Heart right ventricle (tissue), 16 donors: ENCODE data around the gene HIRA. TPM values are rescaled to one million over a fixed set of nuclear protein-coding genes. Genes with fewer than 3 reads are reported as not detected.
"Not testable (repeated sequence)": the region's sequence is repeated elsewhere in the genome, so short reads cannot be mapped to it uniquely, and the experiment has no call there.

ENCODE experiments used
- ATAC-seq, 8 donors: fragments of 200-7000 bp; cut with Tn5 transposase; one replicate each; pipeline ENCODE4 v1.9.1; 2020; ENCODE audit warnings: mild to moderate bottlenecking in 8 of 8, moderate library complexity in 8 of 8, moderate number of reproducible peaks in 1 of 8
- DNase-seq, 2 donors: peaks; one replicate each; pipeline ENCODE4 v3.0.0-alpha.2; 2020
- H3K27ac ChIP-seq, 10 donors: fragments of 200-600 bp; sonication (generic) in 2 of 10; one replicate each; pipeline versions ENCODE4 v1.5.0 to v1.8.0; 2020 to 2022; ENCODE audit warnings: mild to moderate bottlenecking in 3 of 10
- H3K27me3 ChIP-seq, 7 donors: fragments of 200-600 bp; one replicate each; pipeline ENCODE4 v1.8.0; 2021 to 2022; ENCODE audit warnings: mild to moderate bottlenecking in 2 of 7
- H3K36me3 ChIP-seq, 9 donors: fragments of 200-600 bp; sonication (generic) in 1 of 9; one replicate each; pipeline versions ENCODE4 v1.5.0 to v1.8.0; 2020 to 2022; ENCODE audit warnings: mild to moderate bottlenecking in 2 of 9
- H3K4me1 ChIP-seq, 9 donors: fragments of 200-600 bp; sonication (generic) in 1 of 9; one replicate each; pipeline versions ENCODE4 v1.5.0 to v1.8.0; 2020 to 2022; ENCODE audit warnings: mild to moderate bottlenecking in 4 of 9
- H3K4me3 ChIP-seq, 10 donors: fragments of 200-600 bp; sonication (generic) in 2 of 10; one replicate each; pipeline versions ENCODE4 v1.5.0 to v1.8.0; 2020 to 2022; ENCODE audit warnings: mild to moderate bottlenecking in 7 of 10, moderate library complexity in 2 of 10
- H3K9me3 ChIP-seq, 11 donors: fragments of 200-600 bp in 10 of 11; sonication (generic) in 2 of 11; one replicate each; pipeline versions ENCODE4 v1.5.0 to v1.8.0; 2013 to 2022; ENCODE audit warnings: mild to moderate bottlenecking in 2 of 11, control low read depth in 1 of 11, moderate library complexity in 1 of 11
- WGBS, 2 donors: extraction: QIAGEN DNeasy Blood & Tissue Kit; methylation state at CpG; one replicate each; pipeline ENCODE4 v1.1.7; 2013; ENCODE audit warnings: inconsistent platforms in 1 of 2; 5-methylcytosine and 5-hydroxymethylcytosine counted together
- intact Hi-C, 10 donors: fragments of 100-400 bp; cut with DNase I; formaldehyde crosslinking; loops; one replicate each; pipeline versions ENCODE4 v1.11.1 to v1.14.2; 2022
- polyA plus RNA-seq, 2 donors: library from polyadenylated mRNA; stranded (reverse); fragments of 200-250 nt; gene quantifications; one replicate each; pipeline ENCODE4 v1.2.3, GENCODE V29; 2013
- total RNA-seq, 10 donors: library from RNA; stranded (reverse); fragmentation: NEBNext Ultra II Directional in 3 of 10; extraction: Animal tissue kit (Norgen Biotek cat#: 25700) in 3 of 10; gene quantifications; one replicate each; pipeline versions ENCODE4 v1.2.1 to v1.2.4, GENCODE V29; 2021 to 2023
- TF ChIP-seq, protein P1 (sequence below), 9 donors: fragments of 200-600 bp; sonication (generic) in 2 of 9; IDR thresholded peaks; one replicate each; pipeline versions ENCODE4 v1.5.0 to v1.8.0; 2021 to 2022; ENCODE audit warnings: antibody characterized with exemption in 9 of 9, mild to moderate bottlenecking in 5 of 9, moderate library complexity in 1 of 9
- donor health status: Arrhythmogenic right ventricular cardiomyopathy.
- donor health status: ischemic (EF 13 %, LVEDD 7.1; RV severe dilation, severe dysfunction).
- donor health status: healthy with polysubstance abuse.
- donor health status: DM: no; HTN: yes; CAD: no.
- donor health status: DM: no; HTN: no; CAD: no.
- donor health status: ischemic (EF 25% LVEDD 6.9; RV normal size, moderate dysfunction).
- donor health status: ischemic (EF 25% LVEDD 5.7; RV mildly dilated, moderate dysfunction).
- donor health status: healthy.
- donor health status: DM: yes; HTN: yes; CAD: no.
- donor health status: Ischemic cardiomyopathy.
- donor health status: ischemic (EF 35%, LVEDD 5.7; RV mildly dilated, moderate dysfunction).
- donor health status: nonischemic (EF 11% LVEDD 7.7; RV severe dilation, severe dysfunction).
- donor health status: DM: yes; HTN: yes; CAD: no.
- donor health status: PGD.
- donor health status: ischemic (EF 29% LVEDD 5.4; RV normal size, mild dysfunction).
- donor health status: nonischemic (EF 23%, LVEDD 6.1; RV moderate dilation, normal function).

The HIRA gene
- total and polyA plus RNA-seq, 12 donors: 3.1 to 23.2 (median 17.5) TPM

DNA sequence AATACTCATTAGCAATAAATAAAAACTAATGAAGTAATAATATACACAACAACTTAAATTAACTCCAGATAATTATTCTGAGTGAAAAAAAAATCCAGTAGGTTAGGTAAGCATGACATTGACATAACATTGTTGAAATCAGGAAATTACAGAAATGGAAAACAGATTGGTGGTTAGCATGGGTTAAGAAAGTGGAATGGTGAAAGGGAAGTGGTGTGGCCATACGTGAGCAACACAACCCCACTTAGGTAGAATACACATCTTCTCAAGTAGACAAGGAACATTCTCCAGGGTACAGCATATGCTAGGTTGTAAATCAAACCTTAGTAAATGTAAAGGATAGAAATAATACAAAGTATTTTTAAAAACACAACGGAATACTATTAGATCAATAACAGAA, 109.8 kb downstream of the HIRA start:
- Histone ChIP-seq H3K4me3 (no peak overlapping the region), H3K4me1 (no peaks in the 10 kb centered on the region), H3K9me3 (peaks cover 1 to 46% (median 5%) of the 10 kb centered on the region in 11 donors), H3K27me3 (no peaks in the 10 kb centered on the region), H3K27ac (no peak overlapping the region), H3K36me3 (no peaks in the 10 kb centered on the region)
- DNase-seq (no peak), ATAC-seq (no peak)
- TF ChIP-seq, protein P1, sequence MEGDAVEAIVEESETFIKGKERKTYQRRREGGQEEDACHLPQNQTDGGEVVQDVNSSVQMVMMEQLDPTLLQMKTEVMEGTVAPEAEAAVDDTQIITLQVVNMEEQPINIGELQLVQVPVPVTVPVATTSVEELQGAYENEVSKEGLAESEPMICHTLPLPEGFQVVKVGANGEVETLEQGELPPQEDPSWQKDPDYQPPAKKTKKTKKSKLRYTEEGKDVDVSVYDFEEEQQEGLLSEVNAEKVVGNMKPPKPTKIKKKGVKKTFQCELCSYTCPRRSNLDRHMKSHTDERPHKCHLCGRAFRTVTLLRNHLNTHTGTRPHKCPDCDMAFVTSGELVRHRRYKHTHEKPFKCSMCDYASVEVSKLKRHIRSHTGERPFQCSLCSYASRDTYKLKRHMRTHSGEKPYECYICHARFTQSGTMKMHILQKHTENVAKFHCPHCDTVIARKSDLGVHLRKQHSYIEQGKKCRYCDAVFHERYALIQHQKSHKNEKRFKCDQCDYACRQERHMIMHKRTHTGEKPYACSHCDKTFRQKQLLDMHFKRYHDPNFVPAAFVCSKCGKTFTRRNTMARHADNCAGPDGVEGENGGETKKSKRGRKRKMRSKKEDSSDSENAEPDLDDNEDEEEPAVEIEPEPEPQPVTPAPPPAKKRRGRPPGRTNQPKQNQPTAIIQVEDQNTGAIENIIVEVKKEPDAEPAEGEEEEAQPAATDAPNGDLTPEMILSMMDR (IDR thresholded peaks at IDR 0.05): no peak
- WGBS, 2 donors: 83 to 87% methylated on average over 2 of the region's 2 CpGs
- intact Hi-C loops: no loop called here

DNA sequence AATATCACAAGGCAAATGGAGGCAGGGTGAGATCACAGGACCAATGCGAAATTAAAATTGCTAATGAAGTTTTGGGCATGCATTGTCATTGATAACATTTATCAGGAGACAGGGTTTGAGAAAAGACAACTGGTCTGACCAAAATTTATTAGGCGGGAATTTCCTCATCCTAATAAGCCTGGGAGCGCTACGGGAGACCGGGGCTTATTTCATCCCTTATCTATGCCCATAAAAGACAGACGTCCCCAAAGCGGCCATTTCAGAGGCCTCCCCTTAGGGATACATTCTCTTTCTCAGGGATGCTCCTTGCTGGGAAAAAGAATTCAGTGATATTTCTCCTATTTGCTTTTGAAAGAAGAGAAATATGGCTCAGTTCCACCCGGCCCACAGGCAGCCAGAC, 111.4 kb downstream of the HIRA start:
- H3K27me3 ChIP-seq, ATAC-seq, H3K36me3 ChIP-seq, intact Hi-C loops, DNase-seq, H3K4me3 ChIP-seq, H3K4me1 ChIP-seq, H3K27ac ChIP-seq: not testable (repeated sequence)
- H3K9me3 ChIP-seq: peaks cover 3 to 62% (median 15%) of the 10 kb centered on the region in 11 donors
- 89 to 91% methylated on average over 8 of the region's 8 CpGs for WGBS, 2 donors

DNA sequence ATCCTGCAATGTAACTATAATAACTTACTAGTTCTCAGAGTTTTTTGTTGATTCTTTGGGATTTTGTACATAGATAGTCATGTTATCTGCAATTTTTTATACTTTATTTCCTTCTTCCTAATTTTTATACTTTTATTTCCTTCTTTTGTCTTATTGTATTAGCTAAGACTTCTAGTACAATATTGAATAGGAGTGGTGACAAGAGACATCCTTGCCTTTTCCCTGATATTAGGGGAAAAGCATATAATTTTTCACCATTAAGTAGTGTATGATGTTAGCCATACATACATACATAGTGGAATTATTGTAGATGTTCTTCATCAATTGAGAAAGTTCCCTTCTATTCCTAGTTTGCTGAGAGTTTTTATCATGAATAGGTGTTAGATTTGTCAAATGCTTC, 112.3 kb downstream of the HIRA start:
- Histone ChIP-seq H3K27ac (no peak overlapping the region), H3K4me3 (no peak overlapping the region), H3K4me1 (no peaks in the 10 kb centered on the region), H3K27me3 (no peaks in the 10 kb centered on the region), H3K36me3 (no peaks in the 10 kb centered on the region), H3K9me3 (peaks cover 3 to 66% (median 15%) of the 10 kb centered on the region in 11 donors)
- ATAC-seq (no peak), DNase-seq (no peak)
- TF ChIP-seq, protein P1 (IDR thresholded peaks at IDR 0.05): no peak
- intact Hi-C loops: no loop called here

DNA sequence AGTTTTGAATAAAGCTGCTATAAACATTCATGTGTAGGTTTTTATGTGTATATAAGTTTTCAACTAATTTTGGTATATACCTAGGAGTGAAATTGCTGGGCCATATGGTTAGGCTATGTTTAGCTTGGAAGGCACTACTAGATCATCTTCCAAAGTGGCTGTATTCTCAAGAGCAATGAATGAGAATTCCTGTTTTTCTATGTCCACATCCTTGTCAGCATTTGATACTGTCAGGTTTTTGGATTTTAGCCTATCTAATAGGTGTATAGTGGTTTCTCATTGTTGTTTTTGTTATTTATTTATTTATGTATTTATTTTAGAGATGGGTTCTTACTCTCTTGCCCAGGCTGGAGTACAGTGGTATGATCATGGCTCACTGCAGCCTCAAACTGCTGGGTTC, 113.7 kb downstream of the HIRA start:
- no peak overlapping the region for H3K4me3 ChIP-seq
- peaks cover 3 to 59% (median 15%) of the 10 kb centered on the region in 11 donors for H3K9me3 ChIP-seq
- no peaks in the 10 kb centered on the region for H3K4me1 ChIP-seq
- TF ChIP-seq, protein P1 (IDR thresholded peaks at IDR 0.05): no peak
- H3K36me3 ChIP-seq: no peaks in the 10 kb centered on the region
- no peak for ATAC-seq
- no peak for DNase-seq
- intact Hi-C loops: no loop called here
- no peak overlapping the region for H3K27ac ChIP-seq
- H3K27me3 ChIP-seq: no peaks in the 10 kb centered on the region

DNA sequence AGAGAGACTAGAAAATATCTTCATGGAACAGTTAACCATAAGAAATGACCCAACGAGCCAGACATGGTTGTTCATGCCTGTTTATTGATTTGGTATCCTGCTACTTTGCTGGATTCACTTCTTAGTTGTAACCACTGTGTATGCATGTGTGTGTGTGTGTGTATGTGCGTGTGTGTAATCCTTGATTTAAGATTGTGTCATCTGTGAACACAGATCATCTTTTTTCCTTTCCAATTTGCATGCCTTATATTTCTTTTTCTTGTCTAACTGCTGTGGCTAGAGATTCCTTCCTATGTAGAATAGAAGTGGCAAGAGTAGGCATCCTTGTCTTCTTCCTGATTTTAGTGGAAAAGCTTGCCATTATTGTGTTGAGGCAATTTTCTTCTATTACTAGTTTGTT, 123.7 kb downstream of the HIRA start:
- Histone ChIP-seq H3K27ac (no peak overlapping the region), H3K4me1 (no peaks in the 10 kb centered on the region), H3K27me3 (no peaks in the 10 kb centered on the region), H3K4me3 (no peak overlapping the region), H3K9me3 (no peaks in the 10 kb centered on the region), H3K36me3 (no peaks in the 10 kb centered on the region)
- DNase-seq: no peak
- intact Hi-C loops: loop anchor here in 2 of 10 donors (10.0 kb wide), 2 partner anchors 47 to 167 kb away; partner anchors contain the start of genes CDC45 (in 1 of the 2) and UFD1 (in 1 of the 2)
- no peak for ATAC-seq
- TF ChIP-seq, protein P1 (IDR thresholded peaks at IDR 0.05): no peak
- 71 to 73% methylated on average over 2 of the region's 2 CpGs for WGBS, 2 donors

DNA sequence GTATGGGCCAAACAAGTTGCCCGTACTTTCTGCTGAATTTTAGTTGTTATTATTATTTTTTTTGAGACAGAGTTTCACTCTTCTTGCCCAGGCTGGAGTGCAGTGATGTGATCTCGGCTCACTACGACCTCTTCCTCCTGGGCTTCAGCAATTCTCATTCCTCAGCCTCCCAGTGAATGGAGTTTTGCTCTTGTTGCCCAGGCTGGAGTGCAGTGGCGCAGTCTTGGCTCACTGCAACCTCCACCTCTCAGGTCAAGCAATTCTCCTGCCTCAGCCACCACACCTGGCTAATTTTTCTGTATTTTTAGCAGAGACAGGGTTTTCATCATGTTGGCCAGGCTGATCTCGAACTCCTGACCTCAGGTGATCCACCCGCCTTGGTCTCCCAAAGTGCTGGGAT, 125.0 kb downstream of the HIRA start:
- 93 to 94% methylated on average over 6 of the region's 6 CpGs for WGBS, 2 donors
- not testable (repeated sequence) for H3K9me3 ChIP-seq, ATAC-seq, H3K27me3 ChIP-seq, DNase-seq, H3K4me1 ChIP-seq, H3K4me3 ChIP-seq, H3K36me3 ChIP-seq, H3K27ac ChIP-seq
- intact Hi-C loops: loop anchor here in 2 of 10 donors (10.0 kb wide), 2 partner anchors 48 to 168 kb away; partner anchors contain the start of genes CDC45 (in 1 of the 2) and UFD1 (in 1 of the 2)
